ENCODE results near the gene ZNF722.
"Not testable (repeated sequence)": the region's sequence is repeated elsewhere in the genome, so short reads cannot be mapped to it uniquely, and the experiment has no call there.

ZNF722 gene

DNA sequence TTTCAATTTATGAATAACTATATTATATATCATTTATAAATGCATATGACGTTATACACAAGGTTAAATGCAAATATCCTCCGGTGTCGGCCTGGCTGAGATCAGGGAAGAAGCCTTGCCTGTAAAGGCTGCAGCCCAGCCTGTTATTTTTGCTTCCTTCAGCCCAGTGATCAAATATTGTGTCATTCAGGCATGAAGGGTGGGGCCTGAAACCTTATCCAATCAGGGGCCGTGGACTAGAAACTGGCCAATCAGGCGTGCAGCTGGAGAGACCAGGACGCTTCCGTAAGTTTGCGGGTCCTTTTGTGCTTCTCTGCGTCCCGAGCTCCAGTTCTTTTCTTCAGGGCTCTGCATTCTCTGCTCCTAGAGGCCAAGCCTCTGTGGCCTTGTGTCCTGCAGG, at the start of gene ZNF722:
ZNF722 (plus strand) TSS at position 301 of the 400 bp plus-strand sequence. CDS start 113 bp downstream, outside the sequence.
- DNase-seq = no peak

DNA sequence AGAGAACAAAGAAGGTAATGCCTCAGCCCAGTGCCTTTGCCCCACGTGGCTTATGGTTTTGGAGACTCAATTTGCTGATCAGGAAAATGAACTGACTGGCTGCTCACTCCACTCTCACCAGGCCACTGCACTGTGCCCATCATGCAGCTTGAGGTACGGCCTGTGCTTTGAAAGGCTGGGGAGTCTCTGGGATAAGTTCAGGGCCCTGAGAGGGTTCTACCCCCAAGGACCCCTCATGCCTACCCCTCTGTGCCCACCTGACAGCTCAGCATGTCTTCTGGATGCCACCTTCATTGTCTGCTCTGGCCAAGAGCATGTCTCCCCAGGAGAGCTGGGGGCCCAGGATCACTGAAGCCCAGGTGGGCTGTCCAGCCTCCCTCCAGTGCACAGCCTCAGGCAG, 45.5 kb upstream of the ZNF722 start:
- DNase-seq = no peak

DNA sequence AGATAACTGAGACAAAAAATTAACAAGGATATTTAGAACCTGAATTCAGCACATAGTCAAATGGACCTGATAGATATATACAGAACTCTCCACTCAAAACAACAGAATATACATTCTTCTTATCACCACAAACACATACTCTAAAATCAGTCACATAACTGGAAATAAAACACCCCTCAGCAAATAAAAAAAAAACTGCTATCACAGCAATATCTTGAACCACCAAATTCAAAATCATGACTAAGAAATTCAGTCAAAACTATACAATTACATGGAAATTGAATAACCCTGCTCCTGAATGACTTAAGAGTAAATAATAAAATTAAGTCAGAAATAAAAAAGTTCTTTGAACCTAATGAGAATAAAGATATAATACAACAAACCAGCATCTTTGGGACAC, 30.0 kb upstream of the ZNF722 start:
- DNase-seq = no peak

DNA sequence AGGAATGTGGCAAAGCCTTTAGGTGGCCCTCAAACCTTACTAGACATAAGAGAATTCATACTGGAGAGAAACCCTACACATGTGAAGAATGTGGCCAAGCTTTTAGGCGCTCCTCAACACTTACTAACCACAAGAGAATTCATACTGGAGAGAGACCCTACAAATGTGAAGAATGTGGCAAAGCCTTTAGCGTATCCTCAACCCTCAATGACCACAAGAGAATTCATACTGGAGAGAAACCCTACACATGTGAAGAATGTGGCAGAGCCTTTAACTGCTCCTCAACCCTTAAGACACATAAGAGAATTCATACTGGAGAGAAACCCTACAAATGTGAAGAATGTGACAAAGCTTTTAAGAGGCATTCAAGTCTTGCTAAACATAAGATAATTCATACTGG, 16.8 kb downstream of the ZNF722 start:
- DNase-seq = not testable (repeated sequence)

DNA sequence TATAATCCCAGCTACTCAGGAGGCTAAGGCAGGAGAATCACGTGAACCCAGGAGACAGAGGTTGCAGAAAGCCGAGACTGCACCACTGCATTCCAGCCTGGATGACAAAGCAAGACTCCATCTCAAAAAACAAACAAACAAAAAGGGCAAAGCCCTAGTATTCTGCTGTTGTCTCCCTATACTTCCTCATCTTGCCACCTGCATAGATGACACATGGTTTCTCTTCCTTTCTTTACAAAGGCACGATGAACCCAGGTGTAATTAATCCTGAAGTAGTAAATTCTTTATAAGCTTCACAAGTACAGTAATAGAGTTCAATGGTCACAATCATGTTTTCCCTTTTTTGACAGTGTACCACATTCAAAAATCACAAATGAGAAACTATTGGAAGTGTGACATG, 36.7 kb downstream of the ZNF722 start:
- no peak for DNase-seq

DNA sequence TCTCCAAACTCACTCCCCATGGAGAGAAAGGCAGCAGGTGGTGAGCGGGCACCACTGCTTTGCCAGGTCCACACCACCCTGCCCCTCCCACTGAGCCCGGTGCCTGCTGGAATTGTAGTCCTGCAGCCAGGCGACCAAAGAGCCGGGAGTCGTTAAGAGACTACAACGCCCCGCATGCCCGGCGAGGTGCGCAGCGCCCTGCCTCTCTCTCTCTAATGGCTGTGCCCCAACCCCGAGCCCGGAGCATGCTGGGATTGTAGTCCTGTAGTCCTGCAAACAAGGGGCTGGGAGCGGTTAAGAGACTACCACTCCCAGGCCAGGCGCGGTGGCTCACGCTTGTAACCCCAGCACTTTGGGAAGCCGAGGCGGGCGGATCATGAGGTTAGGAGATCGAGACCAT, 38.4 kb downstream of the ZNF722 start:
- no peak for DNase-seq

DNA sequence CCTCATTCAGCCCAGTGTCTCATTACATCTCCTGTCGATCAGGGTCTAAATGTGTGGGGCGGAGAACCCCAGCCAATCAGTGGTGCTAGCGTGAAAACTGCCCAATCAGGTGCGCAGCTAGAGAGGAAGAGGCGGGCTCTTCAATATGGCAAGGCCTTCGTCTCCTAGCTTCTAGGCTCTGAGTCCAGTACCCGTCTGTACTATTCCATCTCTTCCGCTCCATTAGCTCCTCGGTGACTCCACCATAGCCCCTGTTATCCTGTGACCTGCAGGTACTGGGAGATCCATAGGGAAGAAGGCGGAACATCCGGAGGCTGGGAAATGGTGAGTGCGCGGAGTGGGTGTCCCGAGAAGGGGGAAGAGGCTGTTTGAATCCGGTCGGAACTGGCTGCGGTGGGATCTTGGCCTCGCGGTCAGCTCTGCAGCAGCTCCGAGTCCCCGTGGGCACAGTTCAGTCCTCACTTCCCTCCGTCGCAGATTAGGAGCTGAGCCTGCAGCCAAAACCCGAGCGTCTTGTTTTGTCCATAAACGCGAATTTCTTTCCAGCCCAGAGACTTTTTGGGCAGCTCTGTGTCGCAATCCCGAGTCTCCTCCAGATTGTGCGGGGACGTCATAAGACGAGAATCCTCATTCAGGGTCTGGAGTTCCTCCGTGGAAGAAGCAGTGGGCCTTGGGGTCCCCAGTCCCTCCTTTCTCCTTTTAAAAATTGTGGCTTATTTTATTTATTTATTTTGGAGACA, 46.8 kb downstream of the ZNF722 start, which contains the start of gene ZNF727:
ZNF727 (plus strand) TSS at position 134 of the 740 bp plus-strand sequence; CDS start at position 322, 188 bp downstream.
- DNase-seq = peak in 2 of 6 experiments; percentile 14 to 28

DNA sequence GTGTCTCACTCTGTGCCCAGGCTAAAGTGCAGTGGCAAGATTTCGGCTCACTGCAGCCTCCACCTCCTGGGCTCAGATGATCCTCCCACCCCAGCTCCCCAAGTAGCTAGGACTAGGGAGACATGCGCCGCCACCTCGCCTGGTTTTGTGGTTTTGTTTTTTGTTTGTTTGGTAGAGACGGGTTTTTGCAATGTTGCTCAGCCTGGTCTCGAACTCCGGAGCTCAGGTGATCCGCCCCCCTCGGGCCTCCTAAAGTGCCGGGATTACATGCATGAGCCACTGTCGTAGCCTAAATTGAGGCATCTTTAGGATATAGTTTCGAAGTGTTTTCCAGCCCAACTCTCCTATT, 47.4 kb downstream of the ZNF722 start:
- no peak for DNase-seq

Data from stimulated activated naive CD4-positive, alpha-beta T cell (primary cell).